Right lobe of liver (tissue), 6 donors: ENCODE data around the gene ZRANB1. TPM values are rescaled to one million over a fixed set of nuclear protein-coding genes. Genes with fewer than 3 reads are reported as not detected.

Source experiments
- ATAC-seq, 4 donors: fragments of 200-7000 bp; cut with Tn5 transposase; one replicate each; pipeline ENCODE4 v1.9.1; 2020; ENCODE audit warnings: mild to moderate bottlenecking in 4 of 4, moderate library complexity in 4 of 4
- DNase-seq, 3 donors: peaks; one replicate each; pipeline ENCODE4 v3.0.0-alpha.2; 2020
- H3K27ac ChIP-seq, 3 donors: fragments of 200-600 bp; one replicate each; pipeline ENCODE4 v1.8.0; 2022
- H3K27me3 ChIP-seq, 2 donors: fragments of 200-600 bp; one replicate each; pipeline ENCODE4 v1.8.0; 2022
- H3K36me3 ChIP-seq, 4 donors: fragments of 200-600 bp; sonication (generic) in 1 of 4; one replicate each; pipeline versions ENCODE4 v1.5.1 to v1.8.0; 2017 to 2022; ENCODE audit warnings: control low read depth in 1 of 4
- H3K4me1 ChIP-seq, 4 donors: fragments of 200-600 bp; sonication (generic) in 1 of 4; one replicate each; pipeline versions ENCODE4 v1.5.1 to v1.8.0; 2017 to 2022; ENCODE audit warnings: control low read depth in 1 of 4
- H3K4me3 ChIP-seq, 3 donors: fragments of 200-600 bp; one replicate each; pipeline ENCODE4 v1.8.0; 2022
- H3K9me3 ChIP-seq, 4 donors: fragments of 200-600 bp; sonication (generic) in 1 of 4; one replicate each; pipeline versions ENCODE4 v1.5.1 to v1.8.0; 2017 to 2022; ENCODE audit warnings: control low read depth in 1 of 4
- POLR2A ChIP-seq: fragments of 450-650 bp; IDR thresholded peaks from one replicate; pipeline ENCODE4 v1.6.1; 2017; ENCODE audit warnings: antibody characterized with exemption, mild to moderate bottlenecking
- WGBS: methylation state at CpG from one replicate; pipeline ENCODE4 v1.1.6; 2018; ENCODE audit warnings: low coverage, low lambda C conversion rate; ENCODE audit not compliant: insufficient coverage; ENCODE audit errors: missing lambda C conversion rate; 5-methylcytosine and 5-hydroxymethylcytosine counted together
- intact Hi-C, 2 donors: fragments of 100-400 bp; cut with DNase I; formaldehyde crosslinking; loops; one replicate each; pipeline versions ENCODE4 v1.11.2 to v1.14.1; 2022
- total RNA-seq, 6 experiments: library from RNA; depleted of rRNA in 2 of 6; stranded (reverse); fragments of >200 nt in 2 of 6; fragmentation: NEBNext Ultra II Directional in 3 of 6; extraction: Animal tissue kit (Norgen Biotek cat#: 25700) in 3 of 6; gene quantifications; one replicate each; pipeline versions ENCODE4 v1.1.0 to v1.2.4, GENCODE V29; 2016 to 2023
- TF ChIP-seq, protein P1 (sequence below), 4 donors: fragments of 200-600 bp in 3 of 4; fragments of 450-650 bp in 1 of 4; IDR thresholded peaks; one replicate each; pipeline versions ENCODE4 v1.5.1 to v1.8.0; 2016 to 2022; ENCODE audit warnings: antibody characterized with exemption in 4 of 4, mild to moderate bottlenecking in 2 of 4
- donor health status: DM: no; HTN: yes; CAD: no.
- donor health status: DM: no; HTN: no; CAD: no.
- donor health status: DM: no; HTN: no; CAD: no.
- donor health status: DM: no; HTN: yes; CAD: no.
- donor health status: DM: no; HTN: yes; CAD: no.

ZRANB1 gene
- total RNA-seq, 6 experiments from 2014 or later: 8.6 to 17.6 (median 11.6) TPM

DNA sequence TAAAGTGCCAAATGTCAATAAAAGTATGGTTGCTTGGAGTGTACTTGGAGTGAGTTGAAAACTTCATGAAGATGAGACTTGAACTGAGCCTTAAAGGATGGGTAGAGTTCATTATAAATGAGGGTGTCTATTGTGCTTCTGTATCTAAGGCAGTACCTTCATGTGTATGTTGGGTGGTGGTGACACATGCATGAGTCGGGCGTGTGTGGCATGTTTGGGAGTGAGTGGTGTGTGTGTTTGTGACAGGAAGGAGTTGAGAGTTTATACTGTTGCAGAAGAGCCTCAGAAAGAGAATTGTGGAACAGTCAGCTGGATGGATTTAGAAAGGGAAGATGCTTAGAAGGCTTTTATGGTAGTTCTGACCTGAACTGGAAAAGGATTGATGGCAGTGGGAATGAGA lies 6.0 kb upstream of the ZRANB1 start:
- ATAC-seq: no peak
- WGBS: no CpG with 5 or more reads among the region's 2 CpGs
- no peak for DNase-seq
- Histone ChIP-seq H3K27ac (no peak overlapping the region), H3K4me3 (no peak overlapping the region), H3K4me1 (peaks cover 0 to 24% (median 7%) of the 10 kb centered on the region in 4 donors), H3K27me3 (no peaks in the 10 kb centered on the region), H3K9me3 (no peaks in the 10 kb centered on the region), H3K36me3 (no peaks in the 10 kb centered on the region)
- intact Hi-C loops: no loop called here
- TF ChIP-seq, protein P1, sequence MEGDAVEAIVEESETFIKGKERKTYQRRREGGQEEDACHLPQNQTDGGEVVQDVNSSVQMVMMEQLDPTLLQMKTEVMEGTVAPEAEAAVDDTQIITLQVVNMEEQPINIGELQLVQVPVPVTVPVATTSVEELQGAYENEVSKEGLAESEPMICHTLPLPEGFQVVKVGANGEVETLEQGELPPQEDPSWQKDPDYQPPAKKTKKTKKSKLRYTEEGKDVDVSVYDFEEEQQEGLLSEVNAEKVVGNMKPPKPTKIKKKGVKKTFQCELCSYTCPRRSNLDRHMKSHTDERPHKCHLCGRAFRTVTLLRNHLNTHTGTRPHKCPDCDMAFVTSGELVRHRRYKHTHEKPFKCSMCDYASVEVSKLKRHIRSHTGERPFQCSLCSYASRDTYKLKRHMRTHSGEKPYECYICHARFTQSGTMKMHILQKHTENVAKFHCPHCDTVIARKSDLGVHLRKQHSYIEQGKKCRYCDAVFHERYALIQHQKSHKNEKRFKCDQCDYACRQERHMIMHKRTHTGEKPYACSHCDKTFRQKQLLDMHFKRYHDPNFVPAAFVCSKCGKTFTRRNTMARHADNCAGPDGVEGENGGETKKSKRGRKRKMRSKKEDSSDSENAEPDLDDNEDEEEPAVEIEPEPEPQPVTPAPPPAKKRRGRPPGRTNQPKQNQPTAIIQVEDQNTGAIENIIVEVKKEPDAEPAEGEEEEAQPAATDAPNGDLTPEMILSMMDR (IDR thresholded peaks at IDR 0.05): no peak
- TF ChIP-seq POLR2A: no peak

GRCh38 chr10:124936813-124937212 lies 5.1 kb upstream of the ZRANB1 start:
- ATAC-seq (peak in 2 of 4 donors; percentile 19 to 33), DNase-seq (no peak)
- no peak overlapping the region for H3K27ac ChIP-seq
- WGBS: 62% methylated on average over 7 of the region's 7 CpGs
- H3K9me3 ChIP-seq: no peaks in the 10 kb centered on the region
- H3K27me3 ChIP-seq: no peaks in the 10 kb centered on the region
- TF ChIP-seq POLR2A: no peak
- TF ChIP-seq, protein P1 (IDR thresholded peaks at IDR 0.05): no peak
- no peak overlapping the region for H3K4me3 ChIP-seq
- H3K4me1 ChIP-seq: peaks cover 0 to 26% (median 9%) of the 10 kb centered on the region in 4 donors
- no peaks in the 10 kb centered on the region for H3K36me3 ChIP-seq
- intact Hi-C loops: no loop called here

- peaks cover 0 to 44% (median 18%) of the 10 kb centered on the region in 4 donors for H3K4me1 ChIP-seq
- H3K27me3 ChIP-seq: no peaks in the 10 kb centered on the region
- no peaks in the 10 kb centered on the region for H3K36me3 ChIP-seq
- ATAC-seq (no peak), DNase-seq (no peak)
- intact Hi-C loops: no loop called here
- 86% methylated on average over 1 of the region's 1 CpG for WGBS
- no peak overlapping the region for H3K4me3 ChIP-seq
- H3K27ac ChIP-seq: no peak overlapping the region
- TF ChIP-seq, protein P1 (IDR thresholded peaks at IDR 0.05): no peak
- no peak for TF ChIP-seq POLR2A
- no peaks in the 10 kb centered on the region for H3K9me3 ChIP-seq
These were observed 2.6 kb upstream of the ZRANB1 start for GRCh38 chr10:124939290-124939689.

- WGBS: 38% methylated on average over 11 of the region's 11 CpGs
- intact Hi-C loops: no loop called here
- Histone ChIP-seq H3K4me1 (peaks cover 3 to 74% (median 32%) of the 10 kb centered on the region in 4 donors), H3K36me3 (no peaks in the 10 kb centered on the region), H3K9me3 (no peaks in the 10 kb centered on the region), H3K27ac (peak overlapping the region; percentile 16 to 60 (median 22)), H3K4me3 (no peak overlapping the region), H3K27me3 (no peaks in the 10 kb centered on the region)
- TF ChIP-seq, protein P1 (IDR thresholded peaks at IDR 0.05): no peak
- TF ChIP-seq POLR2A: no peak
- DNase-seq (no peak), ATAC-seq (peak; percentile 26 to 71 (median 66))
These were observed 620 bp downstream of the ZRANB1 start for GRCh38 chr10:124942317-124943169.
